A549 (cell line): ENCODE results near the gene SNAI1. TPM values are rescaled to one million over a fixed set of nuclear protein-coding genes. Genes with fewer than 3 reads are reported as not detected.

ENCODE experiments used
- ATAC-seq, 2 experiments: fragments of 200-7000 bp in 1 of 2; fragments of >200 bp in 1 of 2; cut with Nextera tagmentation in 1 of 2; cut with Tn5 transposase in 1 of 2; 3 replicates each; pipeline versions ENCODE4 v1.8.0 to v1.9.1; 2018 to 2020; ENCODE audit warnings: mild to moderate bottlenecking in 1 of 2, moderate library complexity in 1 of 2
- CTCF ChIA-PET: fragments of 300-600 bp; sonication (Branson Sonifier 250); formaldehyde crosslinking; extraction: SDS; loops from one replicate; lab custom pipeline; 2021; ENCODE audit warnings: antibody characterized with exemption, inconsistent platforms; lab: Yijun Ruan, JAX
- POLR2A ChIA-PET: fragments of 350-600 bp; formaldehyde crosslinking; extraction: SDS; loops from one replicate; lab custom pipeline; 2021; ENCODE audit warnings: antibody characterized with exemption, inconsistent platforms; lab: Yijun Ruan, JAX
- DNase-seq, 2 experiments: peaks; one replicate each; pipeline versions ENCODE4 v3.0.0 to v3.0.0-alpha.2; 2011 to 2016; ENCODE audit warnings: low read depth in 1 of 2, low spot score in 1 of 2
- FAIRE-seq: peaks from 2 replicates; lab custom pipeline; 2011; peaks lifted over from hg19 to GRCh38; lab: Jason Lieb, UNC
- H3K27ac ChIP-seq, 2 experiments: fragments of >200 bp; sonication (Bioruptor Twin); formaldehyde crosslinking; 3 replicates each; pipeline ENCODE4 v1.5.1; 2016 to 2017
- H3K4me1 ChIP-seq: fragments of >200 bp; sonication (Bioruptor Twin); formaldehyde crosslinking; 3 replicates; pipeline ENCODE4 v1.6.1; 2016
- H3K4me2 ChIP-seq: fragments of >200 bp; sonication (Bioruptor Twin); formaldehyde crosslinking; 3 replicates; pipeline ENCODE4 v1.6.1; 2016
- H3K4me3 ChIP-seq: fragments of >200 bp; sonication (Bioruptor Twin); formaldehyde crosslinking; 3 replicates; pipeline ENCODE4 v1.5.1; 2016
- H3K9me3 ChIP-seq: fragments of >200 bp; sonication (Bioruptor Twin); formaldehyde crosslinking; 3 replicates; pipeline ENCODE4 v1.6.1; 2016
- BHLHE40 ChIP-seq: IDR thresholded peaks from 2 replicates; pipeline ENCODE4 v1.6.1; 2012; ENCODE audit warnings: low read depth, low read length, inconsistent platforms
- CBX2 ChIP-seq: fragments of 200-600 bp; sonication (generic); IDR thresholded peaks from 2 replicates; pipeline ENCODE4 v1.6.1; 2016; ENCODE audit warnings: low read depth, mild to moderate bottlenecking, borderline replicate concordance
- CBX8 ChIP-seq: fragments of 200-600 bp; sonication (generic); IDR thresholded peaks from 2 replicates; pipeline ENCODE4 v1.6.1; 2016
- CHD2 ChIP-seq: fragments of 150-350 bp; IDR thresholded peaks from 2 replicates; pipeline ENCODE4 v1.6.1; 2014; ENCODE audit warnings: low read length; ENCODE audit not compliant: partially characterized antibody
- EP300 ChIP-seq, 2 experiments: fragments of >200 bp; sonication (Bioruptor Twin); formaldehyde crosslinking; IDR thresholded peaks; 2 replicates in 1 of 2; 3 replicates in 1 of 2; pipeline ENCODE4 v1.6.1; 2016 to 2017
- FOSB ChIP-seq: fragments of 250-450 bp; sonication (Bioruptor Pico); IDR thresholded peaks from 2 replicates; pipeline ENCODE4 v1.5.0; 2020; ENCODE audit warnings: mild to moderate bottlenecking, moderate library complexity
- FOSL2 ChIP-seq, 2 experiments: fragments of 450-650 bp in 1 of 2; fragments of >200 bp in 1 of 2; sonication (Bioruptor Twin) in 1 of 2; formaldehyde crosslinking; IDR thresholded peaks; 2 replicates each; pipeline versions ENCODE4 v1.5.0 to v1.6.1; 2016 to 2020; ENCODE audit warnings: mild to moderate bottlenecking in 1 of 2, moderate library complexity in 1 of 2
- GATA3 ChIP-seq: IDR thresholded peaks from 2 replicates; pipeline ENCODE4 v1.6.1; 2012; ENCODE audit warnings: borderline replicate concordance
- HOXB13 ChIP-seq: fragments of 250-450 bp; sonication (Bioruptor Pico); IDR thresholded peaks from 2 replicates; pipeline ENCODE4 v1.5.0; 2020; ENCODE audit warnings: low read depth, mild to moderate bottlenecking, moderate library complexity
- HOXB5 ChIP-seq: fragments of 250-450 bp; sonication (Bioruptor Pico); IDR thresholded peaks from 2 replicates; pipeline ENCODE4 v1.5.0; 2020; ENCODE audit warnings: mild to moderate bottlenecking, moderate library complexity
- KDM1A ChIP-seq: fragments of 200-600 bp; sonication (generic); IDR thresholded peaks from 2 replicates; pipeline ENCODE4 v1.6.1; 2016; ENCODE audit warnings: low read depth, mild to moderate bottlenecking
- MAFK ChIP-seq: fragments of 450-650 bp; IDR thresholded peaks from 2 replicates; pipeline ENCODE4 v1.6.1; 2014; ENCODE audit not compliant: partially characterized antibody
- MAZ ChIP-seq: fragments of 150-350 bp; IDR thresholded peaks from 2 replicates; pipeline ENCODE4 v1.6.1; 2014; ENCODE audit warnings: antibody characterized with exemption, low read depth, low read length, borderline replicate concordance
- NPAS2 ChIP-seq: fragments of 250-450 bp; sonication (Bioruptor Pico); IDR thresholded peaks from 2 replicates; pipeline ENCODE4 v1.8.0; 2022; ENCODE audit warnings: mild to moderate bottlenecking, moderate library complexity, borderline replicate concordance
- SMC3 ChIP-seq: fragments of >200 bp; sonication (Bioruptor Twin); formaldehyde crosslinking; IDR thresholded peaks from 3 replicates; pipeline ENCODE4 v1.6.1; 2018; ENCODE audit warnings: inconsistent platforms
- TFCP2L1 ChIP-seq: fragments of 250-450 bp; sonication (Bioruptor Pico); IDR thresholded peaks from 2 replicates; pipeline ENCODE4 v1.5.0; 2021; ENCODE audit warnings: mild to moderate bottlenecking
- ZNF302 ChIP-seq: fragments of 250-450 bp; sonication (Bioruptor Pico); IDR thresholded peaks from 2 replicates; pipeline ENCODE4 v1.9.0; 2021; ENCODE audit warnings: inconsistent platforms, mild to moderate bottlenecking, moderate library complexity
- ZSCAN20 ChIP-seq: fragments of 250-450 bp; sonication (Bioruptor Pico); IDR thresholded peaks from 2 replicates; pipeline ENCODE4 v1.8.0; 2022; ENCODE audit warnings: mild to moderate bottlenecking, moderate library complexity
- WGBS: methylation state at CpG from one replicate; pipeline ENCODE4 v1.1.6; 2017; ENCODE audit errors: missing lambda C conversion rate; 5-methylcytosine and 5-hydroxymethylcytosine counted together
- polyA plus RNA-seq, 4 experiments: library from polyadenylated mRNA; depleted of rRNA in 3 of 4; stranded (reverse); fragments of >200 nt; fragmentation: RNase III in 1 of 4; extraction: RNeasy Plus Mini Kit Qiagen cat#74134 plus additional on column Dnase treatment in 1 of 4; gene quantifications; 2 replicates in 3 of 4; 3 replicates in 1 of 4; pipeline ENCODE4 v1.2.3, GENCODE V29; 2011 to 2017
- TF ChIP-seq, protein P1 (sequence below): IDR thresholded peaks from 2 replicates; pipeline ENCODE4 v1.6.1; 2012; ENCODE audit warnings: low read depth, borderline replicate concordance
- TF ChIP-seq, protein P2 (sequence below): fragments of 150-350 bp; IDR thresholded peaks from 2 replicates; pipeline ENCODE4 v1.6.1; 2014; ENCODE audit warnings: low read depth, mild to moderate bottlenecking, low read length

The SNAI1 gene
- polyA plus RNA-seq, 2 of the 4 experiments (the other 2 are of a cell fraction): 7.0 to 11.1 TPM

GRCh38 chr20:49987015-49987867, 4.5 kb downstream of the SNAI1 start:
- Histone ChIP-seq H3K4me3 (no peak overlapping the region), H3K27ac (peak overlapping the region; percentile 12 to 74; a peak in 4 of 6 replicates), H3K4me1 (peaks cover 74% of the 10 kb centered on the region), H3K4me2 (peak overlapping the region; percentile 95), H3K9me3 (no peaks in the 10 kb centered on the region)
- TF ChIP-seq FOSL2 (IDR thresholded peaks at IDR 0.05) (no peak), FOSL2 (CRISPR knock-in tag; IDR thresholded peaks at IDR 0.05) (peak; percentile 62), KDM1A (peak; percentile 80; the same call in 1 of the 2 replicates), MAFK (no peak)
- CTCF ChIA-PET: interaction anchor here (1.0 to 28.4 kb wide), 8 partner anchors 8 to 98 kb away, joined by 3 to 1049 read pairs (median 5); no protein-coding TSS in a partner anchor
- POLR2A ChIA-PET: interaction anchor here (0.6 kb wide), 1 partner anchor 13 kb away, joined by 3 read pairs; no protein-coding TSS in a partner anchor
- ATAC-seq (no peak), FAIRE-seq (no peak), DNase-seq (no peak)
- WGBS: 66% methylated on average over 13 of the region's 15 CpGs

DNA sequence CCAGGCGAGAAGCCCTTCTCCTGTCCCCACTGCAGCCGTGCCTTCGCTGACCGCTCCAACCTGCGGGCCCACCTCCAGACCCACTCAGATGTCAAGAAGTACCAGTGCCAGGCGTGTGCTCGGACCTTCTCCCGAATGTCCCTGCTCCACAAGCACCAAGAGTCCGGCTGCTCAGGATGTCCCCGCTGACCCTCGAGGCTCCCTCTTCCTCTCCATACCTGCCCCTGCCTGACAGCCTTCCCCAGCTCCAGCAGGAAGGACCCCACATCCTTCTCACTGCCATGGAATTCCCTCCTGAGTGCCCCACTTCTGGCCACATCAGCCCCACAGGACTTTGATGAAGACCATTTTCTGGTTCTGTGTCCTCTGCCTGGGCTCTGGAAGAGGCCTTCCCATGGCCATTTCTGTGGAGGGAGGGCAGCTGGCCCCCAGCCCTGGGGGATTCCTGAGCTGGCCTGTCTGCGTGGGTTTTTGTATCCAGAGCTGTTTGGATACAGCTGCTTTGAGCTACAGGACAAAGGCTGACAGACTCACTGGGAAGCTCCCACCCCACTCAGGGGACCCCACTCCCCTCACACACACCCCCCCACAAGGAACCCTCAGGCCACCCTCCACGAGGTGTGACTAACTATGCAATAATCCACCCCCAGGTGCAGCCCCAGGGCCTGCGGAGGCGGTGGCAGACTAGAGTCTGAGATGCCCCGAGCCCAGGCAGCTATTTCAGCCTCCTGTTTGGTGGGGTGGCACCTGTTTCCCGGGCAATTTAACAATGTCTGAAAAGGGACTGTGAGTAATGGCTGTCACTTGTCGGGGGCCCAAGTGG, 5.3 kb downstream of the SNAI1 start:
- FAIRE-seq (no peak), ATAC-seq (no peak), DNase-seq (no peak)
- POLR2A ChIA-PET: no interaction called here
- no peaks in the 10 kb centered on the region for H3K9me3 ChIP-seq
- H3K27ac ChIP-seq: peak overlapping the region; percentile 33 to 74; a peak in 4 of 6 replicates
- TF ChIP-seq, protein P1, sequence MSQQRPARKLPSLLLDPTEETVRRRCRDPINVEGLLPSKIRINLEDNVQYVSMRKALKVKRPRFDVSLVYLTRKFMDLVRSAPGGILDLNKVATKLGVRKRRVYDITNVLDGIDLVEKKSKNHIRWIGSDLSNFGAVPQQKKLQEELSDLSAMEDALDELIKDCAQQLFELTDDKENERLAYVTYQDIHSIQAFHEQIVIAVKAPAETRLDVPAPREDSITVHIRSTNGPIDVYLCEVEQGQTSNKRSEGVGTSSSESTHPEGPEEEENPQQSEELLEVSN: no peak
- no peak for TF ChIP-seq SMC3
- TF ChIP-seq GATA3: no peak
- TF ChIP-seq BHLHE40: no peak
- TF ChIP-seq ZNF302 (CRISPR knock-in tag): no peak
- TF ChIP-seq, protein P2, sequence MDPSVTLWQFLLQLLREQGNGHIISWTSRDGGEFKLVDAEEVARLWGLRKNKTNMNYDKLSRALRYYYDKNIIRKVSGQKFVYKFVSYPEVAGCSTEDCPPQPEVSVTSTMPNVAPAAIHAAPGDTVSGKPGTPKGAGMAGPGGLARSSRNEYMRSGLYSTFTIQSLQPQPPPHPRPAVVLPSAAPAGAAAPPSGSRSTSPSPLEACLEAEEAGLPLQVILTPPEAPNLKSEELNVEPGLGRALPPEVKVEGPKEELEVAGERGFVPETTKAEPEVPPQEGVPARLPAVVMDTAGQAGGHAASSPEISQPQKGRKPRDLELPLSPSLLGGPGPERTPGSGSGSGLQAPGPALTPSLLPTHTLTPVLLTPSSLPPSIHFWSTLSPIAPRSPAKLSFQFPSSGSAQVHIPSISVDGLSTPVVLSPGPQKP: no peak
- no peak for TF ChIP-seq FOSB (CRISPR knock-in tag)
- no peak for TF ChIP-seq CHD2
- no peak for TF ChIP-seq EP300 (IDR thresholded peaks at IDR 0.05)
- TF ChIP-seq HOXB13 (CRISPR knock-in tag): no peak
- TF ChIP-seq NPAS2: no peak
- CTCF ChIA-PET: interaction anchor here (0.7 to 28.4 kb wide), 7 partner anchors 9 to 367 kb away, joined by 3 to 1049 read pairs (median 4); no protein-coding TSS in a partner anchor
- H3K4me1 ChIP-seq: peaks cover 73% of the 10 kb centered on the region
- no peak overlapping the region for H3K4me3 ChIP-seq
- WGBS: 85% methylated on average over 14 of the region's 18 CpGs
- H3K4me2 ChIP-seq: peak overlapping the region; percentile 29

DNA sequence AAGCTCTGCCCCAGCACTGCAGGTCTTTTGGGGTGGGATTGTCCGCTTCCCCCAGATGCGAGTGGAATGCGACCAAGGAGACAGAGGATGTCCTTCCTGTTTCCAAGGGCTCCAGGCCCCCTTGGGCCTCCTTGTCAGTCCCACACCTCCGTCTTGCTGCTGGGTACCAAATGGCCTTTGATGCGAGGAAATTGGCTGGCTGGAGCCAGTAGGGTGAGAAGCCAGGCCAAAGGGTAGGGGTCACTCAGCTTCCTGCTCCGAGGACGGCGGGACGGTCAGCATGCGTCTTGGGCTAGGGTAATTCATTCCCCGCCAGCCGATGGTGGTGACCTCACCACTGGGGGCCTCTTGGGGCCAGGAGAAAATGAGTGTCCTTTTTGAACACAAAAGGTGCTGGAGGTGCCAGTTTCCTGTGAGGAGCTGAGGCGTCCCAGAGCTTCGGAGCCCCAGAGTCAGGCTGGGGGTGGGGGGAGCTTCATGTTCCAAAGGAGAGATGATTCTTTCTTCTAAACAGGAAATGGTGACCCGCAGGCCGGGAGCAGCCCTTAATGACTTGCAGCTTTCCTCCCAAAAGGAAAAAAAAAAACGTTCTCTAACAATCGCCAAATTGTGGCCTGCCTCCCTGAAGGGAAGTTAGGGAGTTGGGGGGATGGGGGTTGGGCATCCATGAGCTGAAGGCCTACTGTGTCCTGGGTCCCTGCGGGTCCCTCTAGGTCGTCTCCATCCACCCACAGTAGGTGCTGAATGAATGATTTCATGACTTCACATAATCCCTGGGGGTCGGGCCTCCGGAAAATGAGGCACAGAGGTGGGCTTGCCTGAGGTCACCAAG, 6.7 kb downstream of the SNAI1 start:
- Histone ChIP-seq H3K9me3 (no peaks in the 10 kb centered on the region), H3K4me3 (no peak overlapping the region), H3K4me1 (peaks cover 65% of the 10 kb centered on the region), H3K27ac (peak overlapping the region; percentile 49 to 81; a peak in 5 of 6 replicates), H3K4me2 (peak overlapping the region; percentile 29)
- 75% methylated on average over 21 of the region's 22 CpGs for WGBS
- TF ChIP-seq SMC3 (no peak), MAFK (no peak), MAZ (no peak), HOXB5 (CRISPR knock-in tag) (no peak), NPAS2 (no peak), ZSCAN20 (no peak), TFCP2L1 (CRISPR knock-in tag) (no peak), CBX8 (no peak), CBX2 (no peak)
- TF ChIP-seq, protein P1: no peak
- ChIA-PET POLR2A (interaction anchor here (1.1 kb wide), 1 partner anchor 82 kb away, joined by 4 read pairs; no protein-coding TSS in a partner anchor), CTCF (interaction anchor here (0.6 to 28.4 kb wide), 8 partner anchors 10 to 79 kb away, joined by 3 to 1049 read pairs (median 4); no protein-coding TSS in a partner anchor)
- FAIRE-seq (no peak), ATAC-seq (peak in 1 of 2 experiments; percentile 35; a peak in 3 of 6 replicates), DNase-seq (peak in 1 of 2 experiments; percentile 41)
